ENCODE results near the gene EP400.
"Not testable (repeated sequence)": the region's sequence is repeated elsewhere in the genome, so short reads cannot be mapped to it uniquely, and the experiment has no call there.

The EP400 gene

GRCh38 chr12:131948713-131949430 lies 870 bp upstream of the EP400 start:
- not testable (repeated sequence) for DNase-seq (ENCODE audit: low read depth, low spot score)

DNA sequence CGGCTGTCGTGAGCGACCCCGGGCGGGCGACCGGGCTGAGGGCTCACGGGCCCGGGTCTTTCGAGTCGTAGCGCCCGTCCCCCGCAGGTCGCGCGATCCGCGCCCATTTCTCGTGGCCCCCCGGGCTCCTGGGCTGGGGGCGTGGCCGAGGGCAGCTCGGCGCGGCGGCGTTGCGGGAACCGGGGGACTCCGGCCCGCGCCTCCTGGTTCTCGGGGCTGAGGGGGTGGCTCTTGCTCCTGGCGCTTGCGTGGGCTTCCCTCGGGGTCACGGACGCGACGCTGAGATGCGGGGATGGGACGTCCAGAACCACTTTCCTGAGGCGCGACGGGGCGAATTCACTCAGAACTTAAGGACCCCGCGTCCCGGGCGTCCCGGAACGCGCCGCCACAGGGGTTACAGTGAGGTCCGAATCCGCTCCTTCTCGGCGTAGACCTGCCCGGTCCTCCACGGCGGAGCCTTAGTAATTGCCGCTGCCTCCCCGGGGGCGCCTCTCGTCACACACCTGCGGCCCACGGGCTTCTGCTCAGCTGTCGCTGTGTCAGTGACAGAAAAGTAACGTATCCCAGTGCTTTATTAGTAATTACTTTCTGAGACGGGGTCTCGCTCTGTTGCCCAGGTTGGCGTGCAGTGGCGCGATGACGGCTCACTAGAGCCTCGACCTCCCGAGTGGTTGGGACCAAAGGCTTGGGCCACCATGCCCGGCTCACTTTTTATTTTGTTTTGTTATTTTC lies 606 bp downstream of the EP400 start:
- no peak for DNase-seq (ENCODE audit: low read depth, low spot score)

GRCh38 chr12:131953810-131954209 lies 4.1 kb downstream of the EP400 start:
- not testable (repeated sequence) for DNase-seq (ENCODE audit: low read depth, low spot score)

GRCh38 chr12:131954460-131954859 lies 4.7 kb downstream of the EP400 start:
- not testable (repeated sequence) for DNase-seq (ENCODE audit: low read depth, low spot score)

DNA sequence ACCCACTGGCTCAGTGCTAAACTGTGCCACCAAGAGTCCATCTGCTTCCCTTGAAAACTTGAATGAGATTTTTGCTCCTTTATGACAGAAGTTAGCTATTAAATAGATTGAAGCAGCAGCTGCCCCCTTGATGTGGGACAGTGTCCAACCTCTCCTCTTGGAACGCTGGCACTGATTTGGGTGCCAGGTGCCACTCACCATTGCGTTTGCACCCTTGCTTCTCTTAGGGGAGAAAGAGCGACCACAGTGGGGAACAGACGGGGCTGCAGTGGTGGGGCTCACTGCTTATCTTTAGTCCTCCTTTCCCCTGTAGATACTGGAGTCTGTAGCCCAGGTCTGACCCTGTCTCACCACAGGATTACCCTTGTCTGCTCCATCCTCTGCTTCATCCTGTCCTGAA lies 9.4 kb downstream of the EP400 start:
- DNase-seq (ENCODE audit: low read depth, low spot score) = no peak

GRCh38 chr12:131959641-131960589 lies 10.2 kb downstream of the EP400 start:
- DNase-seq (ENCODE audit: low read depth, low spot score) = no peak

- DNase-seq (ENCODE audit: low read depth, low spot score) = not testable (repeated sequence)
Observed at GRCh38 chr12:131960590-131961325, 11.0 kb downstream of the EP400 start.

- not testable (repeated sequence) for DNase-seq (ENCODE audit: low read depth, low spot score)
Observed at GRCh38 chr12:131961328-131961727, 11.6 kb downstream of the EP400 start.

DNA sequence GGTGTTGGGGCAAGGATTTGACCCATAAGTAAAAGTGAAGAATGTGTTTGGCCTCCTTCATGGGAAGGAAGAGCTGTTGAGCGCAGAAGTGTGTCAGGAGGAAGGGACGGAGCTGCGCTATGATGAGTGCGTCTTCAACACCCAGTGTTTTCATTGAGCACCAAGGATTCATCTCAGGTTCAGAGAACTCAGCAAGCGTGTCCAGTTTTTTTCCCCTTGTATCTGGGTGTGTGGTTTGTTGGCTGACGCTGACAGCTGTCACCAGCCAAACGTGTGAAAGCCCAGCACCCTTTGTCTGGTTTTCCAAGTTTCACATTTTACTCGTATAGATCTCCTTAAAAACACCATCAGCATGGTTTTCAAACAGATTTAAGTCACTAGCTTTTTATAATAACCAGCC lies 12.3 kb downstream of the EP400 start:
- DNase-seq (ENCODE audit: low read depth, low spot score) = no peak

DNA sequence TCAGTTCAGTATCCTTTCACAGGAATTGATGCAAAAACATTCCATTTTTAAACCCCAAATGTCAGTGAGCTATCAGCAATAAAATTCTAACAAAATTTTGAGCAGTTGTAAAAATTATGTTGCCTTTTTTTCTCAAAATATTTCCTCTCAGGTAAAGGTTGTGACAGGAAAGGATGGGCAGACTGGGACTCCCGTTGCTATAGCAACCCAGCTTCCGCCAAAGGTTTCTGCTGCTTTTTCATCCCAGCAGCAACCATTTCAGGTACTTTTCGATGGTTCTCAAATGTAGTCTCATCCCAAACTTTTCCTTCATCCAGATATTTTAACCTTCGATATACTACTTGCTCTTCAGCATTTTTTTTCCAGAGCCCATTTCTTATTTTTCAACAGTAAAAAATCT lies 13.6 kb downstream of the EP400 start:
- no peak for DNase-seq (ENCODE audit: low read depth, low spot score)

GRCh38 chr12:131965073-131965472 lies 15.3 kb downstream of the EP400 start:
- DNase-seq (ENCODE audit: low read depth, low spot score) = no peak

DNA sequence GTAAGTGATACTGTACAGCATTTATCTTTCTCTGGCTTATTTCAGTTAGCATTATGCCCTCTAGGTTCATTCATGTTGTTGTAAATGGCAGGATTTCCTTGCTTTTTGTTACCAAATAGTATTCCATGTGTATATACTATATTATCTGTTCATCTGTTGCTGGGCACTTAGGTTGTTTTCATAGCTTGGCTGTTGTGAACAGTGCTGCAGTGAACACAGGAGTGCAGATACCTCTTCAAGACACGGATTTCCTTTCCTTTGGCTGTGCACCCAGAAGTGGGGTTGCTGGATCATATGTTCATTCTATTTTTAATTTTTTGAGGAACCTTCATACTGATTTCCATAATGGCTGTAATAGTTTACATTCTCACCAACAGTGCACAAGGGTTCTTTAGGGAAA lies 21.5 kb downstream of the EP400 start:
- no peak for DNase-seq (ENCODE audit: low read depth, low spot score)

GRCh38 chr12:131975228-131975627 lies 25.5 kb downstream of the EP400 start:
- no peak for DNase-seq (ENCODE audit: low read depth, low spot score)

- no peak for DNase-seq (ENCODE audit: low read depth, low spot score)
Observed at GRCh38 chr12:131979606-131980005, 29.9 kb downstream of the EP400 start.

DNA sequence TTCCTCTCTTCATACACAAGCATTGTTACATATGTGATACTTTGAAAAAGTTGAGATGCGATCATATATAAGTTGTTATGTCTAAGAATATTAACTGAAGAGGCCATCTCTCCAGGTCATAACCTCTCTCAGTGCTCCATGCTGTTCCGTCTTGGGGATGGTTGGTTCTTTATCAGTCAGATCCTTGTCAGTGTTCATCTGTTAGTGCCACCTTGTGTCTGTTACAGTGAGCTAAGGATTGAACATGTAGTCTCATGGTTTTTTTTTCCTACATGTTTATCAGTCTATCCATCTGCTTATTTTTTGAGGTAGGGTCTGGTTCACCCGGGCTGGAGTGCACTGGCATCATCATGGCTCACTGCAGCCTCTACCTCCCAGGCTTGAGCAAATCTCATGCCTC lies 30.5 kb downstream of the EP400 start:
- no peak for DNase-seq (ENCODE audit: low read depth, low spot score)

- DNase-seq (ENCODE audit: low read depth, low spot score) = no peak
Observed at GRCh38 chr12:131981388-131981787, 31.6 kb downstream of the EP400 start.

GRCh38 chr12:131982041-131982440 lies 32.3 kb downstream of the EP400 start:
- DNase-seq (ENCODE audit: low read depth, low spot score) = no peak

DNA sequence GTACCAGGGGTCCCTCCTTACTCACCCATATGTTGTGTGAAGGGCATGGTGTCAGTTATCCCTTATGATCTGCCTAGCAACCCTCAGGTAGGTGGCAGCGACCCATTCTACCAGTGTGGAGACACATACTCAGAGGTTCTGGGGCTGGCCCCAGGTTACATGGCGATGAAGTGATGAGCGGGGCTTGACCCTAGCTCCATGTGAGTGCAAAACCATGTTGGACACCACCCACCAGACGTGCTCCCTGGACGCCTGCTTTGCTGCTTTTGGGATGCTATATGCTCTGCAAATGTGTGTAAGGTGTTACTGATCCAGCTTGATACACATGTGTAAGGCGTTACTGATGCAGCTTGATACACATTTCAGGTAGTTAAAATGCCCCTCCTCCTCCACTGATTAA lies 33.3 kb downstream of the EP400 start:
- no peak for DNase-seq (ENCODE audit: low read depth, low spot score)

DNA sequence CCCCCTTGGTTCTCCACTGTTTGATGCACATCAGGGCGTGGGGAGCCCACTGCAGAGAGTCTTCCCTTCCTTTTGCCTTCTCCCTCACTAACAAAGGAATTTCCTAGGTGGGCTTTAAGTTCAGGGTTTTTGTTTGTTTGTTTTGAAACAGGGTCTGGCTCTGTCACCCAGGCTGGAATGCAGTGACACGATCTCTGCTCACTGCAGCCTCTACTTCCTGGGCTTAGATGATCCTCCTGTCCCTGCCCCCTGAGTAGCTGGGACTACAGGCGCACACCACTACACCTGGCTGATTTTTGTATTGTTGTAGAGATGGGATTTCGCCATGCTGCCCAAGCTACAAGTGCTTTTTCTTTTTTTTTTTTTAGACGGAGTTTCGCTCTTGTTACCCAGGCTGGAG lies 33.8 kb downstream of the EP400 start:
- DNase-seq (ENCODE audit: low read depth, low spot score) = no peak

- no peak for DNase-seq (ENCODE audit: low read depth, low spot score)
Observed at GRCh38 chr12:131984334-131984733, 34.6 kb downstream of the EP400 start.

DNA sequence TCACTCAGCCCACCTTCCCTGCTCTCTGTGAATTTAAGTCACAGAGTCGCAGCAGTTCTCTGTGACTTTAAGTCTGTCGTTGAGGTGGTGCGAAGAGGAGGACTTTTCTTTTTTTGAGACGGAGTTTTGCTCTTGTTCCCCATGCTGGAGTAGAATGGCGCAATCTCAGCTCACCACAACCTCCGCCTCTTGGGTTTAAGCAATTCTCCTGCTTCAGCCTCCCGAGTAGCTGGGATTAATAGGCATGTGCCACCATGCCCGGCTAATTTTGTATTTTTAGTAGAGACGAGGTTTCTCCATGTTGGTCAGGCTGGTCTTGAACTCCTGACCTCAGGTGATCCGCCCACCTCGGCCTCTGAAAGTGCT lies 35.8 kb downstream of the EP400 start:
- DNase-seq (ENCODE audit: low read depth, low spot score) = not testable (repeated sequence)
